Measurements from ENCODE around the gene GPX4.

Gene GPX4

GRCh38 chr19:1068009-1069001 is 35.5 kb upstream of the GPX4 start:
- in situ Hi-C loops (cut with MboI; ENCODE audit: low sequenced_read_pairs): no loop called here

GRCh38 chr19:1069009-1069779 is 34.6 kb upstream of the GPX4 start:
- in situ Hi-C loops (cut with MboI; ENCODE audit: low sequenced_read_pairs): no loop called here

- in situ Hi-C loops (cut with MboI; ENCODE audit: low sequenced_read_pairs): no loop called here
Observed at GRCh38 chr19:1070576-1070930, 33.2 kb upstream of the GPX4 start.

- in situ Hi-C loops (cut with MboI; ENCODE audit: low sequenced_read_pairs): no loop called here
Observed at GRCh38 chr19:1070931-1071791, 32.6 kb upstream of the GPX4 start.

GRCh38 chr19:1072371-1073015 is 31.3 kb upstream of the GPX4 start:
- in situ Hi-C loops (cut with MboI; ENCODE audit: low sequenced_read_pairs): no loop called here

- in situ Hi-C loops (cut with MboI; ENCODE audit: low sequenced_read_pairs): no loop called here
Observed at GRCh38 chr19:1073063-1073955, 30.5 kb upstream of the GPX4 start.

- in situ Hi-C loops (cut with MboI; ENCODE audit: low sequenced_read_pairs): no loop called here
Observed at GRCh38 chr19:1073956-1074517, 29.8 kb upstream of the GPX4 start.

GRCh38 chr19:1074544-1075283 is 29.1 kb upstream of the GPX4 start:
- in situ Hi-C loops (cut with MboI; ENCODE audit: low sequenced_read_pairs): no loop called here

- in situ Hi-C loops (cut with MboI; ENCODE audit: low sequenced_read_pairs): no loop called here
Observed at GRCh38 chr19:1076046-1076386, 27.8 kb upstream of the GPX4 start.

GRCh38 chr19:1076951-1077350 is 26.8 kb upstream of the GPX4 start:
- in situ Hi-C loops (cut with MboI; ENCODE audit: low sequenced_read_pairs): no loop called here

- in situ Hi-C loops (cut with MboI; ENCODE audit: low sequenced_read_pairs): no loop called here
Observed at GRCh38 chr19:1079566-1080111, 24.2 kb upstream of the GPX4 start.

- in situ Hi-C loops (cut with MboI; ENCODE audit: low sequenced_read_pairs): no loop called here
Observed at GRCh38 chr19:1080360-1081161, 23.2 kb upstream of the GPX4 start.

- in situ Hi-C loops (cut with MboI; ENCODE audit: low sequenced_read_pairs): no loop called here
Observed at GRCh38 chr19:1081301-1082164, 22.3 kb upstream of the GPX4 start.

- in situ Hi-C loops (cut with MboI; ENCODE audit: low sequenced_read_pairs): no loop called here
Observed at GRCh38 chr19:1082165-1082927, 21.4 kb upstream of the GPX4 start.

GRCh38 chr19:1082928-1083816 is 20.6 kb upstream of the GPX4 start:
- in situ Hi-C loops (cut with MboI; ENCODE audit: low sequenced_read_pairs): no loop called here
